H1 (cell line): ENCODE data around the gene HOXA11. TPM values are rescaled to one million over a fixed set of nuclear protein-coding genes. Genes with fewer than 3 reads are reported as not detected.

Experiments used
- CTCF ChIA-PET: fragments of 300-600 bp; sonication (Branson Sonifier 250); formaldehyde crosslinking; loops from one replicate; lab custom pipeline; 2021; ENCODE audit not compliant: partially characterized antibody; lab: Charles Lee
- POLR2A ChIA-PET: fragments of 300-600 bp; sonication (Branson Sonifier 250); formaldehyde crosslinking; loops from one replicate; lab custom pipeline; 2021; ENCODE audit warnings: inconsistent platforms; ENCODE audit not compliant: partially characterized antibody; lab: Charles Lee
- DNase-seq, 2 experiments: peaks; one replicate each; pipeline versions ENCODE4 v3.0.0 to v3.0.0-alpha.2; 2010 to 2022; ENCODE audit warnings: low spot score in 2 of 2, low read depth in 1 of 2, mixed read lengths in 1 of 2
- FAIRE-seq: peaks from 2 replicates; lab custom pipeline; 2011; peaks lifted over from hg19 to GRCh38; lab: Jason Lieb, UNC
- H2AFZ ChIP-seq: 2 replicates; pipeline ENCODE4 v1.8.1; 2012; ENCODE audit warnings: low read length, inconsistent platforms
- H2AK5ac ChIP-seq: 2 replicates; pipeline ENCODE4 v1.6.1; 2013; ENCODE audit warnings: low read depth, low read length
- H2BK120ac ChIP-seq: replicated peaks from 2 replicates; pipeline ENCODE3; 2013; ENCODE audit warnings: low read depth, low read length, inconsistent platforms
- H2BK12ac ChIP-seq: 2 replicates; pipeline ENCODE4 v1.6.1; 2013; ENCODE audit warnings: low read depth, low read length
- H2BK15ac ChIP-seq: 2 replicates; pipeline ENCODE4 v1.6.1; 2013; ENCODE audit warnings: low read length
- H2BK20ac ChIP-seq: 2 replicates; pipeline ENCODE4 v1.6.1; 2013; ENCODE audit warnings: low read length
- H2BK5ac ChIP-seq: 2 replicates; pipeline ENCODE4 v1.6.1; 2013; ENCODE audit warnings: low read depth, low read length
- H3K14ac ChIP-seq: 2 replicates; pipeline ENCODE4 v1.6.1; 2013; ENCODE audit warnings: inconsistent platforms; ENCODE audit not compliant: insufficient read length
- H3K18ac ChIP-seq: 2 replicates; pipeline ENCODE4 v1.6.1; 2013; ENCODE audit warnings: low read length; ENCODE audit errors: extremely low read depth
- H3K23ac ChIP-seq: 2 replicates; pipeline ENCODE4 v1.6.1; 2013; ENCODE audit warnings: inconsistent platforms; ENCODE audit not compliant: insufficient read length
- H3K23me2 ChIP-seq: 2 replicates; pipeline ENCODE4 v1.6.1; 2013; ENCODE audit warnings: low read depth, low read length
- H3K27ac ChIP-seq: 2 replicates; pipeline ENCODE4 v1.6.1; 2011; ENCODE audit warnings: low read depth, low read length, inconsistent platforms
- H3K27me3 ChIP-seq, 4 experiments: replicated peaks in 1 of 4; 1 replicate in 1 of 4; 2 replicates in 3 of 4; pipeline versions ENCODE4 v1.6.1 to v1.8.1; 2011 to 2013; ENCODE audit warnings: low read length in 3 of 4, mild to moderate bottlenecking in 3 of 4, inconsistent platforms in 2 of 4, mixed read lengths in 2 of 4, moderate library complexity in 1 of 4; ENCODE audit not compliant: control insufficient read depth in 3 of 4, insufficient read depth in 3 of 4; ENCODE audit errors: extremely low read depth in 1 of 4
- H3K36me3 ChIP-seq, 4 experiments: 2 replicates each; pipeline versions ENCODE4 v1.6.1 to v1.8.1; 2011 to 2013; ENCODE audit warnings: mild to moderate bottlenecking in 4 of 4, low read length in 3 of 4, moderate library complexity in 2 of 4, control low read depth in 1 of 4, inconsistent platforms in 1 of 4; ENCODE audit not compliant: insufficient read depth in 4 of 4, control insufficient read depth in 2 of 4
- H3K4ac ChIP-seq: replicated peaks from 2 replicates; pipeline ENCODE3; 2013; ENCODE audit warnings: low read length, low read depth, mixed read lengths, inconsistent platforms; ENCODE audit not compliant: insufficient read length
- H3K4me1 ChIP-seq, 4 experiments: replicated peaks in 1 of 4; 1 replicate in 1 of 4; 2 replicates in 3 of 4; pipeline versions ENCODE4 v1.6.1 to v1.8.1; 2011 to 2013; ENCODE audit warnings: low read length in 3 of 4, inconsistent platforms in 2 of 4, mixed read lengths in 1 of 4; ENCODE audit not compliant: insufficient read depth in 4 of 4, control insufficient read depth in 3 of 4
- H3K4me2 ChIP-seq, 2 experiments: 2 replicates each; pipeline versions ENCODE4 v1.6.1 to v1.8.1; 2011 to 2013; ENCODE audit warnings: low read depth in 2 of 2, low read length in 2 of 2, control low read depth in 1 of 2, inconsistent platforms in 1 of 2, mild to moderate bottlenecking in 1 of 2; ENCODE audit not compliant: insufficient read depth in 1 of 2
- H3K4me3 ChIP-seq, 4 experiments: fragments of 200-600, 300-600 bp in 1 of 4; sonication (generic), shearing (Covaris generic), sonication (Bioruptor Twin) in 1 of 4; 2 replicates each; pipeline versions ENCODE4 v1.5.1 to v1.8.1; 2011 to 2016; ENCODE audit warnings: low read length in 4 of 4, low read depth in 3 of 4, control low read depth in 2 of 4, inconsistent platforms in 2 of 4, mild to moderate bottlenecking in 2 of 4, mixed read lengths in 1 of 4, moderate library complexity in 1 of 4; ENCODE audit not compliant: insufficient read depth in 2 of 4; ENCODE audit errors: extremely low read depth in 1 of 4
- H3K56ac ChIP-seq: replicated peaks from 2 replicates; pipeline ENCODE3; 2013; ENCODE audit warnings: low read depth, mild to moderate bottlenecking, mixed read lengths, low read length, inconsistent platforms; ENCODE audit not compliant: insufficient read length
- H3K79me1 ChIP-seq: 2 replicates; pipeline ENCODE4 v1.6.1; 2013; ENCODE audit warnings: low read depth, low read length, control low read depth
- H3K79me2 ChIP-seq, 2 experiments: 2 replicates each; pipeline versions ENCODE4 v1.6.1 to v1.8.1; 2012 to 2013; ENCODE audit warnings: low read length in 2 of 2, mild to moderate bottlenecking in 2 of 2, inconsistent platforms in 1 of 2; ENCODE audit not compliant: insufficient read depth in 2 of 2, control insufficient read depth in 1 of 2
- H3K9ac ChIP-seq, 4 experiments: replicated peaks in 1 of 4; 1 replicate in 1 of 4; 2 replicates in 3 of 4; pipeline versions ENCODE4 v1.6.1 to v1.8.1; 2011 to 2013; ENCODE audit warnings: low read depth in 3 of 4, low read length in 3 of 4, control low read depth in 2 of 4, mild to moderate bottlenecking in 2 of 4, moderate library complexity in 2 of 4, inconsistent platforms in 1 of 4; ENCODE audit errors: extremely low read depth in 1 of 4
- H3K9me3 ChIP-seq, 2 experiments: 2 replicates each; pipeline versions ENCODE4 v1.6.1 to v1.8.1; 2012 to 2013; ENCODE audit warnings: mild to moderate bottlenecking in 2 of 2, moderate library complexity in 2 of 2, control low read depth in 1 of 2, inconsistent platforms in 1 of 2, low read depth in 1 of 2, low read length in 1 of 2, mixed read lengths in 1 of 2; ENCODE audit not compliant: insufficient read depth in 2 of 2
- H4K20me1 ChIP-seq, 2 experiments: replicated peaks in 1 of 2; 2 replicates each; pipeline versions ENCODE3 to v1.8.1; 2011 to 2013; ENCODE audit warnings: inconsistent platforms in 2 of 2, low read length in 2 of 2, mild to moderate bottlenecking in 1 of 2; ENCODE audit not compliant: insufficient read depth in 2 of 2, control insufficient read depth in 1 of 2
- H4K5ac ChIP-seq: 2 replicates; pipeline ENCODE4 v1.6.1; 2013; ENCODE audit warnings: low read length, low read depth, mixed read lengths, inconsistent platforms; ENCODE audit not compliant: insufficient read length
- H4K8ac ChIP-seq: 2 replicates; pipeline ENCODE4 v1.8.0; 2013; ENCODE audit warnings: mild to moderate bottlenecking, moderate library complexity, low read length, inconsistent platforms; ENCODE audit not compliant: insufficient read depth; ENCODE audit errors: extremely low read depth
- H4K91ac ChIP-seq: replicated peaks from 2 replicates; pipeline ENCODE3; 2013; ENCODE audit warnings: low read length, mixed read lengths, inconsistent platforms; ENCODE audit not compliant: insufficient read length
- CTBP2 ChIP-seq: IDR thresholded peaks from 2 replicates; pipeline ENCODE4 v1.7.0; 2011; ENCODE audit warnings: borderline replicate concordance, mild to moderate bottlenecking, moderate library complexity, mixed read lengths, low read length; ENCODE audit not compliant: insufficient read depth, insufficient read length
- EZH2 ChIP-seq: fragments of 200-600 bp; sonication (generic); IDR thresholded peaks from 2 replicates; pipeline ENCODE4 v1.7.1; 2012; ENCODE audit warnings: low read depth, mild to moderate bottlenecking, moderate library complexity, low read length, inconsistent platforms; ENCODE audit not compliant: severe bottlenecking
- JUND ChIP-seq: IDR thresholded peaks from 2 replicates; pipeline ENCODE4 v1.6.1; 2011; ENCODE audit warnings: mild to moderate bottlenecking, improper control_type of control experiment, low read length
- RNF2 ChIP-seq: fragments of 200-900, 300-1000 bp; sonication (generic); IDR thresholded peaks from 2 replicates; pipeline ENCODE4 v1.7.1; 2016; ENCODE audit warnings: borderline replicate concordance, low read depth, mild to moderate bottlenecking, antibody characterized with exemption, low read length; ENCODE audit not compliant: poor library complexity, severe bottlenecking; ENCODE audit errors: missing control alignments
- WGBS, 2 experiments: shearing (Covaris generic) in 1 of 2; methylation state at CpG; one replicate each; pipeline versions ENCODE4 v1.1.6 to v1.1.7; 2013 to 2015; ENCODE audit warnings: low lambda C conversion rate in 2 of 2, mixed read lengths in 2 of 2, inconsistent platforms in 1 of 2, low coverage in 1 of 2, missing lambda C conversion rate in 1 of 2; ENCODE audit not compliant: insufficient replicate concordance in 2 of 2, insufficient coverage in 1 of 2, insufficient read length in 1 of 2; ENCODE audit errors: extremely low coverage in 1 of 2, missing lambda C conversion rate in 1 of 2; 5-methylcytosine and 5-hydroxymethylcytosine counted together
- polyA plus RNA-seq, 7 experiments: library from polyadenylated mRNA; depleted of rRNA in 3 of 7; stranded (reverse) in 5 of 7; unstranded in 2 of 7; fragments of >200 nt in 5 of 7; fragments of 200-250 nt in 2 of 7; gene quantifications; 1 replicate in 5 of 7; 2 replicates in 1 of 7; 4 replicates in 1 of 7; pipeline versions ENCODE4 v1.2.1 to v1.2.3, GENCODE V29; 2011 to 2013; ENCODE audit warnings: missing spikeins in 2 of 7, mixed read lengths in 2 of 7
- total RNA-seq: library from RNA; stranded (reverse); fragmentation: NEBNext Ultra II Directional; extraction: Animal tissue kit (Norgen Biotek cat#: 25700); gene quantifications from 2 replicates; pipeline ENCODE4 v1.2.1, GENCODE V29; 2021

Gene HOXA11
- total and polyA plus RNA-seq, 2 of the 8 experiments (the other 6 are each of a cell fraction or from before 2014, with no cell fraction given) = not detected

- Histone ChIP-seq H3K18ac (no peak overlapping the region; the same call in 1 of the 2 replicates), H3K4me2 (peak overlapping the region; percentile 19 to 35; a peak in 3 of 4 replicates), H2BK5ac (no peak overlapping the region), H2BK12ac (no peak overlapping the region), H3K36me3 (peaks cover 0 to 18% (median 0%) of the 10 kb centered on the region in 4 experiments; a peak in 1 of 8 replicates), H3K23me2 (no peaks in the 10 kb centered on the region; the same call in 1 of the 2 replicates), H3K56ac (no peak overlapping the region), H3K79me2 (no peaks in the 10 kb centered on the region), H2BK15ac (no peak overlapping the region), H3K27ac (no peak overlapping the region), H2AFZ (no peak overlapping the region), H3K23ac (no peak overlapping the region)
- CTCF ChIA-PET = interaction anchor here (0.6 to 5.4 kb wide), 6 partner anchors 10 to 51 kb away, joined by 3 to 20 read pairs (median 4); partner anchors contain the start of gene HOXA5
- TF ChIP-seq JUND (no peak), RNF2 (peak; percentile 72), EZH2 (peak; percentile 77), CTBP2 (peak; percentile 56)
- TF ChIP-seq, all 59 proteins: peak for 3
- FAIRE-seq (no peak), DNase-seq (peak in 1 of 2 experiments; percentile 61)
- no peaks in the 10 kb centered on the region; a peak in 1 of 4 replicates for H3K9me3 ChIP-seq
- H2BK120ac ChIP-seq = no peak overlapping the region
- H4K20me1 ChIP-seq = peaks cover 40 to 63% of the 10 kb centered on the region in 2 experiments
- H3K9ac ChIP-seq = no peak overlapping the region
- WGBS, 2 experiments = 3% methylated on average over 56 of the region's 58 CpGs; no CpG with 5 or more reads in 1 of the 2 experiments
- H2AK5ac ChIP-seq = no peak overlapping the region
- no peak overlapping the region for H2BK20ac ChIP-seq
- H3K14ac ChIP-seq = no peak overlapping the region
- POLR2A ChIA-PET = no interaction called here
- peak overlapping the region in 1 of 4 experiments; percentile 36; a peak in 2 of 8 replicates for H3K4me3 ChIP-seq
- H4K8ac ChIP-seq = peak overlapping the region; percentile 62; the same call in 1 of the 2 replicates
- H3K4me1 ChIP-seq = peaks cover 4 to 11% (median 5%) of the 10 kb centered on the region in 4 experiments; a peak in 5 of 7 replicates
- H3K79me1 ChIP-seq = no peaks in the 10 kb centered on the region
- peaks cover 95 to 100% (median 100%) of the 10 kb centered on the region in 4 experiments for H3K27me3 ChIP-seq
- no peak overlapping the region for H4K5ac ChIP-seq
- H4K91ac ChIP-seq = no peak overlapping the region
- no peak overlapping the region for H3K4ac ChIP-seq
Observed at GRCh38 chr7:27172823-27173510, 12.1 kb downstream of the HOXA11 start.
